Activated T-cell treated with anti-CD3 and anti-CD28 coated beads, Interleukin-2, amount 50 U/mL, for 72 hours (primary cell): Measurements from ENCODE around the gene GNAI1. TPM values are rescaled to one million over a fixed set of nuclear protein-coding genes. Genes with fewer than 3 reads are reported as not detected.
A peak's percentile ranks its signal among the peaks of the same experiment; 100 is the strongest.

Source experiments
- ATAC-seq, 2 donors: fragments of 150-1000 bp; cut with Tn5 transposase; replicated peaks in 1 of 2; 2 replicates each; pipeline ENCODE4 v1.10.0; 2021; ENCODE audit warnings: moderate library complexity in 2 of 2, mild to moderate bottlenecking in 1 of 2
- DNase-seq, 2 donors: peaks; one replicate each; pipeline ENCODE4 v3.0.0; 2021 to 2022; ENCODE audit warnings: mixed read lengths in 1 of 2
- H3K27ac Mint-ChIP-seq: one replicate; pipeline ENCODE4 v1.8.0; 2022; ENCODE audit warnings: mild to moderate bottlenecking, moderate library complexity, mixed read lengths
- H3K27me3 Mint-ChIP-seq: one replicate; pipeline ENCODE4 v1.8.0; 2022; ENCODE audit warnings: low read depth, mixed read lengths
- H3K36me3 Mint-ChIP-seq, 2 donors: one replicate each; pipeline ENCODE4 v1.8.0; 2022; ENCODE audit warnings: mixed read lengths in 2 of 2, mild to moderate bottlenecking in 1 of 2; ENCODE audit not compliant: insufficient read depth in 2 of 2
- H3K4me1 Mint-ChIP-seq: one replicate; pipeline ENCODE4 v1.8.0; 2022; ENCODE audit warnings: low read depth, mixed read lengths
- H3K4me3 Mint-ChIP-seq, 2 donors: one replicate each; pipeline ENCODE4 v1.8.0; 2022; ENCODE audit warnings: mild to moderate bottlenecking in 2 of 2, mixed read lengths in 2 of 2, moderate library complexity in 2 of 2
- H3K9me3 Mint-ChIP-seq, 2 donors: one replicate each; pipeline ENCODE4 v1.8.0; 2022; ENCODE audit warnings: mixed read lengths in 2 of 2
- total RNA-seq, 2 donors: library from RNA; stranded (reverse); gene quantifications; one replicate each; pipeline ENCODE4 v1.2.3, GENCODE V29; 2022

Gene GNAI1
- total RNA-seq, 2 donors from 2014 or later, result 4.0 to 4.4 TPM

GRCh38 chr7:80210400-80210799 lies 75.8 kb downstream of the GNAI1 start:
- Mint-ChIP-seq H3K4me1 (no peaks in the 10 kb centered on the region), H3K36me3 (no peaks in the 10 kb centered on the region), H3K27me3 (peaks cover 5% of the 10 kb centered on the region), H3K27ac (no peak overlapping the region), H3K9me3 (no peaks in the 10 kb centered on the region), H3K4me3 (no peak overlapping the region)
- ATAC-seq (no peak), DNase-seq (no peak)

GRCh38 chr7:80213814-80214213 lies 79.2 kb downstream of the GNAI1 start:
- DNase-seq, result no peak
- Mint-ChIP-seq H3K36me3 (peaks cover 0 to under 1% of the 10 kb centered on the region in 2 donors), H3K4me3 (no peak overlapping the region), H3K9me3 (no peaks in the 10 kb centered on the region), H3K27ac (no peak overlapping the region), H3K4me1 (no peaks in the 10 kb centered on the region), H3K27me3 (peaks cover 1% of the 10 kb centered on the region)
- ATAC-seq, result no peak

GRCh38 chr7:80215734-80216133 lies 81.1 kb downstream of the GNAI1 start:
- no peaks in the 10 kb centered on the region for H3K27me3 Mint-ChIP-seq
- no peak for ATAC-seq
- no peaks in the 10 kb centered on the region for H3K9me3 Mint-ChIP-seq
- H3K4me3 Mint-ChIP-seq, result no peak overlapping the region
- H3K27ac Mint-ChIP-seq, result no peak overlapping the region
- peaks cover 9% of the 10 kb centered on the region for H3K4me1 Mint-ChIP-seq
- peaks cover 2% of the 10 kb centered on the region in 2 donors for H3K36me3 Mint-ChIP-seq
- DNase-seq, result no peak

- H3K9me3 Mint-ChIP-seq, result no peaks in the 10 kb centered on the region
- H3K4me1 Mint-ChIP-seq, result peaks cover 9% of the 10 kb centered on the region
- H3K4me3 Mint-ChIP-seq, result no peak overlapping the region
- peaks cover 2% of the 10 kb centered on the region in 2 donors for H3K36me3 Mint-ChIP-seq
- H3K27ac Mint-ChIP-seq, result no peak overlapping the region
- peak; percentile 30 to 63 for ATAC-seq
- DNase-seq, result no peak
- H3K27me3 Mint-ChIP-seq, result no peaks in the 10 kb centered on the region
Observed at GRCh38 chr7:80216996-80217842, 82.6 kb downstream of the GNAI1 start.

GRCh38 chr7:80218723-80219122 lies 84.1 kb downstream of the GNAI1 start:
- H3K4me3 Mint-ChIP-seq, result no peak overlapping the region
- H3K27me3 Mint-ChIP-seq, result no peaks in the 10 kb centered on the region
- H3K9me3 Mint-ChIP-seq, result no peaks in the 10 kb centered on the region
- DNase-seq (peak; percentile 11 to 42), ATAC-seq (peak; percentile 87 to 90)
- H3K4me1 Mint-ChIP-seq, result peaks cover 9% of the 10 kb centered on the region
- H3K36me3 Mint-ChIP-seq, result peaks cover 2% of the 10 kb centered on the region in 2 donors
- H3K27ac Mint-ChIP-seq, result no peak overlapping the region

GRCh38 chr7:80220022-80220634 lies 85.5 kb downstream of the GNAI1 start:
- no peak overlapping the region for H3K27ac Mint-ChIP-seq
- no peak overlapping the region for H3K4me3 Mint-ChIP-seq
- ATAC-seq (no peak), DNase-seq (no peak)
- peaks cover 2% of the 10 kb centered on the region in 2 donors for H3K36me3 Mint-ChIP-seq
- peaks cover 9% of the 10 kb centered on the region for H3K4me1 Mint-ChIP-seq
- no peaks in the 10 kb centered on the region for H3K9me3 Mint-ChIP-seq
- no peaks in the 10 kb centered on the region for H3K27me3 Mint-ChIP-seq

GRCh38 chr7:80224415-80224814 lies 89.8 kb downstream of the GNAI1 start:
- no peaks in the 10 kb centered on the region for H3K9me3 Mint-ChIP-seq
- ATAC-seq, result no peak
- no peak overlapping the region for H3K4me3 Mint-ChIP-seq
- H3K4me1 Mint-ChIP-seq, result peaks cover 7% of the 10 kb centered on the region
- no peak overlapping the region for H3K27ac Mint-ChIP-seq
- peaks cover 0 to 2% of the 10 kb centered on the region in 2 donors for H3K36me3 Mint-ChIP-seq
- H3K27me3 Mint-ChIP-seq, result no peaks in the 10 kb centered on the region
- DNase-seq, result no peak

- no peak for DNase-seq
- Mint-ChIP-seq H3K36me3 (no peaks in the 10 kb centered on the region), H3K27me3 (peaks cover 6% of the 10 kb centered on the region), H3K4me3 (no peak overlapping the region), H3K27ac (no peak overlapping the region), H3K9me3 (no peaks in the 10 kb centered on the region), H3K4me1 (no peaks in the 10 kb centered on the region)
- ATAC-seq, result no peak
Observed at GRCh38 chr7:80225361-80225760, 90.7 kb downstream of the GNAI1 start.

GRCh38 chr7:80226629-80227028 lies 92.0 kb downstream of the GNAI1 start:
- DNase-seq, result no peak
- Mint-ChIP-seq H3K36me3 (no peaks in the 10 kb centered on the region), H3K27ac (no peak overlapping the region), H3K4me1 (no peaks in the 10 kb centered on the region), H3K4me3 (no peak overlapping the region), H3K9me3 (no peaks in the 10 kb centered on the region), H3K27me3 (peaks cover 7% of the 10 kb centered on the region)
- no peak for ATAC-seq

GRCh38 chr7:80230327-80230726 lies 95.7 kb downstream of the GNAI1 start:
- H3K4me3 Mint-ChIP-seq, result no peak overlapping the region
- H3K9me3 Mint-ChIP-seq, result no peaks in the 10 kb centered on the region
- H3K4me1 Mint-ChIP-seq, result peaks cover 12% of the 10 kb centered on the region
- no peak overlapping the region for H3K27ac Mint-ChIP-seq
- DNase-seq, result no peak
- peaks cover 7% of the 10 kb centered on the region for H3K27me3 Mint-ChIP-seq
- H3K36me3 Mint-ChIP-seq, result no peaks in the 10 kb centered on the region
- ATAC-seq, result no peak

- peaks cover 7% of the 10 kb centered on the region for H3K27me3 Mint-ChIP-seq
- H3K36me3 Mint-ChIP-seq, result no peaks in the 10 kb centered on the region
- peak in 1 of 2 donors; percentile 12 for DNase-seq
- peaks cover 12% of the 10 kb centered on the region for H3K4me1 Mint-ChIP-seq
- no peak overlapping the region for H3K4me3 Mint-ChIP-seq
- no peaks in the 10 kb centered on the region for H3K9me3 Mint-ChIP-seq
- ATAC-seq, result peak; percentile 64 to 87
- no peak overlapping the region for H3K27ac Mint-ChIP-seq
Observed at GRCh38 chr7:80231707-80232106, 97.1 kb downstream of the GNAI1 start.

GRCh38 chr7:80232979-80233724 lies 98.5 kb downstream of the GNAI1 start:
- peaks cover 2% of the 10 kb centered on the region in 2 donors for H3K9me3 Mint-ChIP-seq
- H3K4me3 Mint-ChIP-seq, result no peak overlapping the region
- no peaks in the 10 kb centered on the region for H3K36me3 Mint-ChIP-seq
- no peak for DNase-seq
- no peak overlapping the region for H3K27ac Mint-ChIP-seq
- peaks cover 12% of the 10 kb centered on the region for H3K4me1 Mint-ChIP-seq
- H3K27me3 Mint-ChIP-seq, result peaks cover 7% of the 10 kb centered on the region
- no peak for ATAC-seq

GRCh38 chr7:80235334-80235733 lies 100.7 kb downstream of the GNAI1 start:
- no peak overlapping the region for H3K4me3 Mint-ChIP-seq
- peaks cover 2% of the 10 kb centered on the region in 2 donors for H3K9me3 Mint-ChIP-seq
- ATAC-seq, result no peak
- H3K36me3 Mint-ChIP-seq, result no peaks in the 10 kb centered on the region
- H3K4me1 Mint-ChIP-seq, result peaks cover 12% of the 10 kb centered on the region
- H3K27ac Mint-ChIP-seq, result no peak overlapping the region
- DNase-seq, result no peak
- H3K27me3 Mint-ChIP-seq, result peaks cover 1% of the 10 kb centered on the region
